ENCODE results near the gene ZNF502. TPM values are rescaled to one million over a fixed set of nuclear protein-coding genes. Genes with fewer than 3 reads are reported as not detected.

ZNF502 gene
- total RNA-seq, 1 donor from 2014 or later: 2.6 TPM

DNA sequence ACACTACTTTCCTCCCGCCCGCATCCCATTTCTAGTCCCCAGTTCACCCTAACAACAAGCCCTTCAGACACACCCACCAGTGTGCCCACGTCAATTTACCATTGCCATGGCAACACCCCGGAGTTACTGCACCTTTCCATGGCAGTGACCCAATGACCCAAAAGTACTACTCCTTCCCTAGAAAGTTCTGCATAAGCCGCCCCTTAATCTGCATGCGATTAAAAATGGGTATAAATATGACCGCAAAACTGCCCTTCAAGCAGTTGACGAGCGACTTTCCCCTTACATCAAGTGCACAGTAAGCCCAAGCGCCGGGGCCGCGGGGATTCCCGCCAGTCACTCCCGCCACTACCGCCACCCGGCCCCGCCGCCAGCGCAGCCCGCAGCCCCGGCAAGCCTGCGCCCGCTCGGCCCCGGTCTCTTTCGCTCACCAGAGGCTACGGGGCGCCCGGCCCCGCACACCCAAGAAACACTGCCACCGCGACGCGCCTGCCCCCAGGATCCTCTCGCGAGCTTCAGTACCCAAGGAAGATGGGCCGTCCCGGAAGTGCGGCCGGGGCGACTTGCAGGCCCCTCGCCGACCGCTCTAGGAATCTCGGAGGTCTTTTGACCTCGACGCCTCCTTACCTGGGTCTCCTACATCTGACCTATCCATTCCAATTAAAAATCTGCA, 27.2 kb upstream of the ZNF502 start:
- peaks cover 33% of the 10 kb centered on the region for H3K36me3 Mint-ChIP-seq (ENCODE audit: low read depth, unreplicated experiment)
- peak overlapping the region; percentile 92 for H3K4me3 Mint-ChIP-seq (ENCODE audit: unreplicated experiment)

DNA sequence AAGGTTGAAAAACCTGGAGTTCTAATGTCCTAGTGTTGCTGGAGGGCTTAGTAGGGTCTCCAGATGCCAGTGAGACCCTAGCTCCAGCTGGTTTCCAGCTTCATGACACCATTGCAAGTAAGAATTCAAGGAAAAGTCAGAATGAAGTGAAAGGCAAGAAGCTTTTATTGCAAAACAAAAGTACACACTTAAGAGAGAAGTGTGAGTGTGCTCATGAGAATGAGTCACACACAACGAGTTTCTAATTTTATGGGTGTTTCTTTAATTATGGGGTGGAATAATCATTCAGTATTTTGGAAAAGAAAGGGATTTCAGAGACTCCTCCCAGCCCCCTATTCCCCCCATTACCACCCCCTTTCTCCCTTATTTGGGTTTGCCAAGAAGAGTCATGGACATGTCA, 24.6 kb upstream of the ZNF502 start:
- Mint-ChIP-seq H3K4me1 (ENCODE audit: unreplicated experiment) (peaks cover 3% of the 10 kb centered on the region), H3K27me3 (ENCODE audit: unreplicated experiment) (peaks cover 7% of the 10 kb centered on the region), H3K4me3 (ENCODE audit: unreplicated experiment) (no peak overlapping the region), H3K36me3 (ENCODE audit: low read depth, unreplicated experiment) (peaks cover 22% of the 10 kb centered on the region), H3K9me3 (ENCODE audit: unreplicated experiment) (peaks cover 11% of the 10 kb centered on the region), H3K27ac (ENCODE audit: unreplicated experiment) (no peak overlapping the region)
- DNase-seq (ENCODE audit: low spot score): no peak
- TF ChIP-seq CTCF (IDR thresholded peaks at IDR 0.05; ENCODE audit: unreplicated experiment): no peak

More for the DNA sequence above, 27.2 kb upstream of the ZNF502 start:
- peak; percentile 68 for DNase-seq (ENCODE audit: low spot score)
- Mint-ChIP-seq H3K27me3 (ENCODE audit: unreplicated experiment) (peaks cover 5% of the 10 kb centered on the region), H3K27ac (ENCODE audit: unreplicated experiment) (peak overlapping the region; percentile 62), H3K4me1 (ENCODE audit: unreplicated experiment) (peaks cover 3% of the 10 kb centered on the region), H3K9me3 (ENCODE audit: unreplicated experiment) (peaks cover 11% of the 10 kb centered on the region)
- no peak for TF ChIP-seq CTCF (IDR thresholded peaks at IDR 0.05; ENCODE audit: unreplicated experiment)

DNA sequence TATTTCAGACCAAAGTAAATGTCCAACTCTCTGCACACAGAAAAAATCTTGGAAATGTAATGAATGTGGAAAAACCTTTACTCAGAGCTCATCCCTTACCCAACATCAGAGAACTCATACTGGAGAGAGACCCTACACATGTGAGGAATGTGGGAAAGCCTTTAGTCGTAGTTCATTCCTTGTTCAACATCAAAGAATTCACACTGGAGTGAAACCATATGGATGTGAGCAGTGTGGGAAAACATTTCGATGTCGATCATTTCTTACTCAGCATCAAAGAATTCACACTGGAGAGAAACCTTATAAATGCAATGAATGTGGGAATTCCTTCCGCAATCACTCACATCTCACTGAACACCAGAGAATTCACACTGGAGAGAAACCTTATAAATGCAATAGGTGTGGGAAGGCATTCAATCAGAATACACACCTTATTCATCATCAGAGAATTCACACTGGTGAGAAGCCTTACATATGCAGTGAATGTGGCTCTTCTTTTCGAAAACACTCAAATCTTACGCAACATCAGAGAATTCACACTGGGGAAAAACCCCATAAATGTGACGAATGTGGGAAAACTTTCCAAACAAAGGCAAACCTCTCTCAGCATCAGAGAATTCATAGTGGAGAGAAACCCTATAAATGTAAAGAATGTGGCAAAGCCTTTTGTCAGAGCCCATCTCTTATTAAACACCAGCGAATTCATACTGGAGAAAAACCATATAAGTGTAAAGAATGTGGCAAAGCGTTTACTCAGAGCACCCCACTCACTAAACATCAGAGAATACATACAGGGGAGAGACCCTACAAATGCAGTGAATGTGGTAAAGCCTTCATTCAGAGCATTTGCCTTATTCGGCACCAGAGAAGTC, 9.0 kb downstream of the ZNF502 start:
- H3K27ac Mint-ChIP-seq (ENCODE audit: unreplicated experiment): no peak overlapping the region
- H3K4me3 Mint-ChIP-seq (ENCODE audit: unreplicated experiment): peak overlapping the region; percentile 76
- TF ChIP-seq CTCF (IDR thresholded peaks at IDR 0.05; ENCODE audit: unreplicated experiment): no peak
- H3K36me3 Mint-ChIP-seq (ENCODE audit: low read depth, unreplicated experiment): peaks cover 79% of the 10 kb centered on the region
- DNase-seq (ENCODE audit: low spot score): no peak
- no peaks in the 10 kb centered on the region for H3K4me1 Mint-ChIP-seq (ENCODE audit: unreplicated experiment)
- peaks cover 10% of the 10 kb centered on the region for H3K27me3 Mint-ChIP-seq (ENCODE audit: unreplicated experiment)
- peaks cover 56% of the 10 kb centered on the region for H3K9me3 Mint-ChIP-seq (ENCODE audit: unreplicated experiment)

GRCh38 chr3:44722103-44722401, 9.6 kb downstream of the ZNF502 start:
- Mint-ChIP-seq H3K27me3 (ENCODE audit: unreplicated experiment) (peaks cover 10% of the 10 kb centered on the region), H3K27ac (ENCODE audit: unreplicated experiment) (no peak overlapping the region), H3K9me3 (ENCODE audit: unreplicated experiment) (peaks cover 52% of the 10 kb centered on the region), H3K4me3 (ENCODE audit: unreplicated experiment) (no peak overlapping the region), H3K4me1 (ENCODE audit: unreplicated experiment) (no peaks in the 10 kb centered on the region), H3K36me3 (ENCODE audit: low read depth, unreplicated experiment) (peaks cover 75% of the 10 kb centered on the region)
- no peak for DNase-seq (ENCODE audit: low spot score)
- no peak for TF ChIP-seq CTCF (IDR thresholded peaks at IDR 0.05; ENCODE audit: unreplicated experiment)

GRCh38 chr3:44729384-44729910, 17.0 kb downstream of the ZNF502 start, which contains the start of gene ZNF501:
Gene ZNF501, plus strand, starts transcription at chr3:44729635. Its CDS starts 4,787 bp downstream, at chr3:44734422.
- H3K27ac Mint-ChIP-seq (ENCODE audit: unreplicated experiment): peak within 1 kb of the TSS; percentile 12
- TF ChIP-seq CTCF (IDR thresholded peaks at IDR 0.05; ENCODE audit: unreplicated experiment): no peak
- peaks cover 6% of the 10 kb centered on the region for H3K27me3 Mint-ChIP-seq (ENCODE audit: unreplicated experiment)
- peaks cover 44% of the 10 kb centered on the region for H3K9me3 Mint-ChIP-seq (ENCODE audit: unreplicated experiment)
- peak; percentile 57 for DNase-seq (ENCODE audit: low spot score)
- no peaks in the 10 kb centered on the region for H3K4me1 Mint-ChIP-seq (ENCODE audit: unreplicated experiment)
- peak within 1 kb of the TSS; percentile 87 for H3K4me3 Mint-ChIP-seq (ENCODE audit: unreplicated experiment)
- peaks cover 69% of the 10 kb centered on the region for H3K36me3 Mint-ChIP-seq (ENCODE audit: low read depth, unreplicated experiment)
